K562 (cell line): Measurements from ENCODE around the gene SNX1. TPM values are rescaled to one million over a fixed set of nuclear protein-coding genes. Genes with fewer than 3 reads are reported as not detected.

Source experiments
- ADNP ChIP-seq: fragments of 200-800 bp; sonication (Bioruptor generic); IDR thresholded peaks from 2 replicates; pipeline ENCODE4 v1.6.1; 2016; ENCODE audit warnings: missing genetic modification characterization, missing compliant biosample characterization
- E2F4 ChIP-seq: sonication (generic); formaldehyde crosslinking; IDR thresholded peaks from 2 replicates; pipeline ENCODE4 v1.8.0; 2022; ENCODE audit warnings: mild to moderate bottlenecking, low read depth, missing genetic modification reagents
- HCFC1 ChIP-seq: IDR thresholded peaks from 2 replicates; pipeline ENCODE4 v1.6.1; 2012; ENCODE audit warnings: low read depth, low read length, improper control_type of control experiment
- HMGN3 ChIP-seq: IDR thresholded peaks from 2 replicates; pipeline ENCODE4 v1.6.1; 2011; ENCODE audit warnings: borderline replicate concordance, low read depth, mild to moderate bottlenecking, mixed read lengths, low read length; ENCODE audit not compliant: insufficient read length; ENCODE audit errors: extremely low read depth
- ID3 ChIP-seq, 2 experiments: fragments of 250-450 bp in 1 of 2; fragments of 450-650 bp in 1 of 2; sonication (Bioruptor Pico) in 1 of 2; IDR thresholded peaks; 2 replicates each; pipeline versions ENCODE4 v1.6.1 to v1.8.0; 2016 to 2021; ENCODE audit warnings: mild to moderate bottlenecking in 2 of 2, moderate library complexity in 2 of 2, missing compliant biosample characterization in 1 of 2, missing genetic modification characterization in 1 of 2
- IRF1 ChIP-seq: sonication (generic); formaldehyde crosslinking; IDR thresholded peaks from 2 replicates; pipeline ENCODE4 v1.8.0; 2022; ENCODE audit warnings: missing genetic modification reagents, mild to moderate bottlenecking, borderline replicate concordance
- MCM5 ChIP-seq: fragments of 450-650 bp; IDR thresholded peaks from 2 replicates; pipeline ENCODE4 v1.6.1; 2016; ENCODE audit warnings: low read depth
- MTF1 ChIP-seq: fragments of 250-450 bp; sonication (Bioruptor Pico); IDR thresholded peaks from 2 replicates; pipeline ENCODE4 v1.9.0; 2021; ENCODE audit warnings: moderate library complexity, mild to moderate bottlenecking, inconsistent platforms, borderline replicate concordance
- OTX1 ChIP-seq: fragments of 450-650 bp; formaldehyde crosslinking; IDR thresholded peaks from 2 replicates; pipeline ENCODE4 v1.4.0; 2022; ENCODE audit warnings: mild to moderate bottlenecking
- PHF20 ChIP-seq: fragments of 450-650 bp; IDR thresholded peaks from 2 replicates; pipeline ENCODE4 v1.6.1; 2018; ENCODE audit not compliant: partially characterized antibody
- PHF21A ChIP-seq: fragments of 450-650 bp; IDR thresholded peaks from 2 replicates; pipeline ENCODE4 v1.6.1; 2017; ENCODE audit warnings: low read depth, borderline replicate concordance
- POLR2H ChIP-seq: IDR thresholded peaks from 2 replicates; pipeline ENCODE4 v1.6.1; 2016; ENCODE audit warnings: missing genetic modification characterization, low read depth, mild to moderate bottlenecking, control low read depth, missing compliant biosample characterization, moderate library complexity
- PRPF4 ChIP-seq: fragments of 200-400 bp; formaldehyde crosslinking; IDR thresholded peaks from one replicate; pipeline ENCODE4 v1.6.1; 2017; ENCODE audit warnings: low read length, low read depth, mild to moderate bottlenecking; ENCODE audit not compliant: insufficient read depth, poor library complexity, severe bottlenecking
- SLC30A9 ChIP-seq: fragments of 250-450 bp; sonication (Bioruptor Pico); IDR thresholded peaks from 2 replicates; pipeline ENCODE4 v1.8.0; 2022; ENCODE audit warnings: mild to moderate bottlenecking, moderate library complexity
- SMC3 ChIP-seq: conservative IDR thresholded peaks from 2 replicates; pipeline ENCODE4 v1.6.1; 2011; ENCODE audit warnings: low read depth, low read length, improper control_type of control experiment; ENCODE audit not compliant: insufficient read depth
- TCFL5 ChIP-seq: fragments of 250-450 bp; sonication (Bioruptor Pico); conservative IDR thresholded peaks from 2 replicates; pipeline ENCODE4 v1.6.1; 2021; ENCODE audit warnings: mild to moderate bottlenecking, moderate library complexity, matching md5 sums
- ZNF232 ChIP-seq: sonication (generic); formaldehyde crosslinking; IDR thresholded peaks from 2 replicates; pipeline ENCODE4 v1.8.0; 2022; ENCODE audit warnings: mild to moderate bottlenecking, missing genetic modification reagents
- ZNF282 ChIP-seq: sonication (generic); formaldehyde crosslinking; IDR thresholded peaks from 2 replicates; pipeline ENCODE4 v1.8.1; 2023; ENCODE audit warnings: missing genetic modification reagents
- ZNF3 ChIP-seq: fragments of 250-450 bp; sonication (Bioruptor Pico); IDR thresholded peaks from 2 replicates; pipeline ENCODE4 v1.5.0; 2021; ENCODE audit warnings: mild to moderate bottlenecking, moderate library complexity
- ZNF507 ChIP-seq: conservative IDR thresholded peaks from 2 replicates; pipeline ENCODE4 v1.6.1; 2017; ENCODE audit warnings: missing genetic modification characterization, missing compliant biosample characterization
- ZNF695 ChIP-seq: fragments of 450-650 bp; formaldehyde crosslinking; IDR thresholded peaks from 2 replicates; pipeline ENCODE4 v1.4.0; 2020; ENCODE audit warnings: mild to moderate bottlenecking, moderate library complexity
- ZNF79 ChIP-seq: fragments of 250-450 bp; sonication (Bioruptor Pico); IDR thresholded peaks from 2 replicates; pipeline ENCODE4 v1.4.0; 2020; ENCODE audit warnings: low read depth, mild to moderate bottlenecking, moderate library complexity
- polyA plus RNA-seq, 8 experiments: library from polyadenylated mRNA; depleted of rRNA in 4 of 8; stranded (reverse) in 5 of 8; unstranded in 3 of 8; fragments of >200 nt; fragmentation: Nextera tagmentation in 2 of 8; fragmentation: Illumina TruSeq in 1 of 8; extraction: Ambion mirVana in 2 of 8; extraction: Trizol in 1 of 8; gene quantifications; 2 replicates each; pipeline versions ENCODE4 v1.2.1 to v1.2.3, GENCODE V29; 2011 to 2014; ENCODE audit warnings: inconsistent platforms in 1 of 8, missing spikeins in 1 of 8
- total RNA-seq, 7 experiments: library from RNA; depleted of rRNA in 6 of 7; stranded (reverse); fragments of >200 nt in 6 of 7; fragmentation: Illumina TruSeq in 2 of 7; extraction: Trizol in 2 of 7; gene quantifications; 2 replicates each; pipeline versions ENCODE4 v1.2.1 to v1.2.3, GENCODE V29; 2011 to 2021; ENCODE audit warnings: low replicate concordance in 1 of 7
- TF ChIP-seq, protein P1 (sequence below): fragments of 450-650 bp; IDR thresholded peaks from one replicate; pipeline ENCODE4 v1.6.1; 2018; ENCODE audit warnings: mild to moderate bottlenecking, moderate library complexity; ENCODE audit not compliant: partially characterized antibody

The SNX1 gene
- total and polyA plus RNA-seq, 9 of the 15 experiments (the other 6 are each of a cell fraction or from before 2014, with no cell fraction given), result 11.0 to 105 (median 59.9) TPM

GRCh38 chr15:64095795-64096667 lies at the start of gene SNX1 (continued):
- TF ChIP-seq E2F4 (no peak), POLR2H (tag) (peak; percentile 46), PRPF4 (peak; percentile 75), ZNF507 (tag) (no peak), TCFL5 (CRISPR knock-in tag) (no peak), ADNP (no peak), HCFC1 (peak; percentile 82), ZNF282 (CRISPR knock-in tag) (no peak), SLC30A9 (CRISPR knock-in tag) (no peak), MCM5 (no peak), ID3 (CRISPR knock-in tag; IDR thresholded peaks at IDR 0.05) (no peak), ID3 (tag; IDR thresholded peaks at IDR 0.05) (peak; percentile 54; the same call in 1 of the 2 replicates), HMGN3 (peak; percentile 47), IRF1 (CRISPR knock-in tag) (no peak), ZNF695 (CRISPR knock-in tag) (peak; percentile 58; the same call in 1 of the 2 replicates), ZNF79 (CRISPR knock-in tag) (0 out of 2 replicates have a peak, but pooled peaks have one; percentile 20), PHF20 (peak; percentile 84), SMC3 (no peak), ZNF232 (CRISPR knock-in tag) (0 out of 2 replicates have a peak, but pooled peaks have one; percentile 78), PHF21A (0 out of 2 replicates have a peak, but pooled peaks have one; percentile 17), MTF1 (CRISPR knock-in tag) (0 out of 2 replicates have a peak, but pooled peaks have one; percentile 51), OTX1 (peak; percentile 74; the same call in 1 of the 2 replicates), ZNF3 (no peak)
- TF ChIP-seq, protein P1, sequence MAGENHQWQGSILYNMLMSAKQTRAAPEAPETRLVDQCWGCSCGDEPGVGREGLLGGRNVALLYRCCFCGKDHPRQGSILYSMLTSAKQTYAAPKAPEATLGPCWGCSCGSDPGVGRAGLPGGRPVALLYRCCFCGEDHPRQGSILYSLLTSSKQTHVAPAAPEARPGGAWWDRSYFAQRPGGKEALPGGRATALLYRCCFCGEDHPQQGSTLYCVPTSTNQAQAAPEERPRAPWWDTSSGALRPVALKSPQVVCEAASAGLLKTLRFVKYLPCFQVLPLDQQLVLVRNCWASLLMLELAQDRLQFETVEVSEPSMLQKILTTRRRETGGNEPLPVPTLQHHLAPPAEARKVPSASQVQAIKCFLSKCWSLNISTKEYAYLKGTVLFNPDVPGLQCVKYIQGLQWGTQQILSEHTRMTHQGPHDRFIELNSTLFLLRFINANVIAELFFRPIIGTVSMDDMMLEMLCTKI, result no peak
